Right renal cortex interstitium (tissue), 3 donors: Measurements from ENCODE around the gene DCUN1D2. TPM values are rescaled to one million over a fixed set of nuclear protein-coding genes. Genes with fewer than 3 reads are reported as not detected.

Experiments
- DNase-seq, 3 donors: peaks; one replicate each; pipeline ENCODE4 v3.0.0-alpha.2; 2013; ENCODE audit warnings: low read depth in 3 of 3, low spot score in 2 of 3
- polyA plus RNA-seq, 3 donors: library from polyadenylated mRNA; unstranded; fragments of 120-200 nt; gene quantifications; one replicate each; pipeline ENCODE4 v1.2.1, GENCODE V29; 2013; ENCODE audit not compliant: insufficient read length in 3 of 3

DCUN1D2 gene
- polyA plus RNA-seq, 3 donors, result 17.2 to 19.7 (median 19.6) TPM

DNA sequence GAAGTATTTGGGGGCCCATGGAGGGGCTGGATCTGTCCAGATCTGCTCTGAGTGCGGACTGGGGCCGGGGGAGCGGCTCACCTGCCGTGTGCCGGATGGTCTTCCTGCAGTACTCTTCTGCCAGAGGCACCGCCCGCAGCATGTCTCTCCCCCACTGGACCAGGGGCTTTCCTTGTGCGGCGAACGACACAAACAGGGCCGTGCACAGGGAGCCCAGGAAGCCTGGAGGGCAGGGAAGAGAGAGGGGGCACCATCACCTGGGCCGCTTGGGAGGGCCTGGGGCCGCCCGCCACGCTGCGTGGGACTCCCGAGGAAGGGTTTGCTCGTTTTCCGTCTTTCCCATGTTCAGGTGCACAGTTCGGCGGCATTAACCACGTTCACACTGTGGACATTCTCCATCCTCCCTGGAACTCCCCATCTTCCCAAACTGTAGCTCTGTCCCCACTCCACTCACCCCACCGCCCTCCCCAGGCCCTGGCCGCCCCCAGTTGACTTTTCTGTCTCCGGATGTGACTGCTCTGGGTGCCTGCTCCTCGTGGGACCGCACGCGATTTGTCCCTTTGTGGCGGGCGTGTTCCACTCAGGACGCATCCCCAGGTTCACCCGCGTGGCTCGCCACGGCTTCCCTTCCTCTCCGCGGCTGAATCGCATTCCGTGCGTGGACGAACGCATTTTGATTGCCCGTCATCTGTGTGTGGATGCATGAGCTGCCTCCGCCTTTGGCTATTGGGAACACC, 61.5 kb downstream of the DCUN1D2 start:
- no peak for DNase-seq

DNA sequence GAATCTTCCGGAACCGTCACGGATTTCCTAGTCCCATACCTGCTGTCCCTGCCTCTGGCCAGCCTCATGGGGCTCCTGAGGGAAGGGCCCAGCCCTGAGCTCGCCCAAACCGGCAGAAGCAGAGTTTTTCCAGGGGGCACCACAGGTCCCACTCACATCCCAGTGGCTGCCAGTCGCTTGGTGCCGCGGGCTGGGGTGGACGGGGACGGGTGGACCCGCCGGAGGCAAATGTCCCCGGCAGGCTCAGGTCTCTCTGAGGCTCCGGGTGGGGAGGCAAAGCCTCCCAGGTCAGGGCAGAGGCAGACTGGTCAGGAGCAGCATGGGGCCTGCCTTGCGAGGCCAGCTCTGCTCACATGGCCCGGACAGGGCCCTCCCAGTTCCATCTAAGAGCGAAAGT, 62.0 kb downstream of the DCUN1D2 start:
- DNase-seq, result no peak

DNA sequence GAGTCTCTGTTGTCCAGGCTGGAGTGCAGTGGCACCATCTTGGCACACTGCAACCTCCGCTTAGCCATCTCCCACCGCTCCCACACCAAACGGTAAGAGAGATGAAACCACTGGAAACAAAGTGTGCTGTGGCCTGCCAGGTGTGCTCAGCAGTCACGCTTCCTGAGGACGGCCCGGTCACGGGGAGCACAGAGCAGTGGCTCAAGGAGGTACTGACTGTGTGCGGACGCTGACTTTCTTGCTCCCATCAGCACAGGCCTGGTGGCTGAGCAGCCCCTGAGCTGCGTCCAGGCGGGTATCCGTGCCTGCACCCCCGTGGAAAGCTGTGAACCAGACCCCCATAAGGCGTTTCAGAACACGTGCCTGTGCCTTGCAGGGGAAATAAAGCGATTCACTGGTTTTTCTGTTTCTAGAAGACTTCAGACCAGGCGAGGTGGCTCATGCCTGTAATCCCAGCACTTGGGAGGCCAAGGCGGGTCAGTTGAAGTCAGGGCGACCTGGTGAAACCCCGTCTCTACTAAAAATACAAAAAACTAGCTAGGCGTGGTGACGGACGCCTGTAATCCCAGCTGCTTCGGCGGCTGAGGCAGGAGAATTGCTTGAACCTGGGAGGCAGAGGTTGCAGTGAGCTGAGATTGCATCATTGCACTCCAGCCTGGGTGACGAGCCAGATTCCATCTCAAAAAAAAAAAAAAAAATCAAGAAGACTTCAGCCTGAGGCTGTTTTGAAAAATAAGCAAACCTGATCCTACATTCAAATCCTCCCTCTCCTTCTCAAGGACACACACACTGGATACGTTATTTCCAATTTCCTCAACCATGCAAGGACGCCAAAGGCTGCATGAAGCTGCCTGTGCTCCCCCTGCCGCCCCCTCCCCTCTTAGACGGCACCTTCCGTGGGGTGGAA, 62.7 kb downstream of the DCUN1D2 start:
- no peak for DNase-seq

DNA sequence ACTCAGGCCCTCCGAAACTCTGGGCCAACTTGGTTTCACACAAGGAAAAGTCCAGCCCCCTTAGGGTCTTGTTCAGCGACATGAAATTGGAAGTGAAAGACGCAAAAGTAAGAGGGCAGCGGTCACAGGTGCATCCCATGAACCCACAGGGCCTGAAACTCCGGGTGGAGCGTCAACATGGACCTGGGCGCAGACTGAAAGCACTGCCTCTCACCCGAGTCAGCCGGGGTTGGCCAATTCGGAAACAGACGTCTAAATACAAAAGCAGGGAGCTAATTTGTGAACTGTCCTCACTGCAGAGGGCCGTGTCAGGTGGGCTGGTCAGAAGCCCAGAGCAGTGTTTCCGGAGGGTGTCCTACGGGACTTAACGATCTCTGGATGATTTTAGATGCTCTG, 63.9 kb downstream of the DCUN1D2 start:
- DNase-seq, result no peak

DNA sequence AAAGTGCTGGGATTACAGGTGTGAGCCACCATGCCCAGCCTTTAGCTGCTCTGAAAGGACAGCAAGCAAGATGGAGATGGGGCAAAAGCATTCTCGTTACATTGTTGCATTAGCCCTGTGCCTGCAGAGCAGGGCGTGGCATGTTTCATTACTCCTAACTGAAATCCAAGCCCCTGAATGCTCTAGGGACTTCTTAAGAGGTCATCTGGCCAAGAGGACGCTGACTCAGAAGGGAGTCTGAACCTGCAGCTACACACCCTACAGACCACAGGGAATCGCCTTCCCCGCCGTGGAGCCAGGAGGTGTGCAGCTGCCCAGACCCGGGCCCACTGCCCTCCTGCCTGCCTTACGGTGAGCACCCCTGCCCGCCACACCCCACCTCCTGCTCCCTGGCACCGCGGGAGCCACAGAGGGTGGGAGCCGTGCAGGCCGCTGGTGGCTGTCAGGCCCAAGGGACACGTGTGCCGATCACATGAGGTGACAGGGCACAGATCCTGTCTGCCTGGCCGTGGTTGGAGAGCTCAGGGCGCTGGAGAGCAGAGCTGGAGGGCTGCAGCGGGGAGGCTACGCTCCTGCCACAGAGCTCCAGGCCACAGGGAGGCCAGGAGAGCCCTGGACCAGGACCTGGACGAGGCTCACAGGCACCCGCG, 64.4 kb downstream of the DCUN1D2 start:
- DNase-seq, result no peak

DNA sequence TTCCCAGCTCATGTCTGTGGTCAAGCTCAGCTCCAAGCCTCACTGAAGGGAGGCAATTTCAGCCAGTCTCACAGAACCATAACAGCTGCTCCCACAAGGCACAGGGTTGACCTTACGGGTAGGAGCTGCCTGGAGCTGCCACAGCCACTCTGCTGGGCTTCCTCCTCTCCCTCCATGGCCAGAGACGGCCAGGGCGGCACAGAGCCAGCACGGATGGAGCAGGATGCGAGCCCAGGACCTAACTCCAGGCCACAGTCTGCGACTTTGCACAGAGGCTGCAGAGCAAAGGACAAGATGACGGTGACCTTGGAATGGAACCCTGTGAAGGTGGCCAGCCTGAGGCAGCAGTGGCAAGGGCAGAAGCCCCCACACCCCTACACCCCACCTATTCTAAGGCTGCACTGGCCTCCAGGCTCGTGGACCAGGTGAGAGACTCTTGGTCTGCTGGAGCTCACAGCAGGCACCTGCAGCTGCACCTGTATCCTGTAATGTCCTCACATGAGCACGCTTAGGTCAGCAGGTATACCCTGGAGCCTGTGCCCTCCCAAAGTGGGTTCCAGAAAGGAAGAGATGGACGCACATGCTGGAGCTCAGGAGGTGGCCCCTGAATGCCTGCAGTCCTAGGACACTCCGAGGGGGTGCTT, 66.9 kb downstream of the DCUN1D2 start:
- no peak for DNase-seq

DNA sequence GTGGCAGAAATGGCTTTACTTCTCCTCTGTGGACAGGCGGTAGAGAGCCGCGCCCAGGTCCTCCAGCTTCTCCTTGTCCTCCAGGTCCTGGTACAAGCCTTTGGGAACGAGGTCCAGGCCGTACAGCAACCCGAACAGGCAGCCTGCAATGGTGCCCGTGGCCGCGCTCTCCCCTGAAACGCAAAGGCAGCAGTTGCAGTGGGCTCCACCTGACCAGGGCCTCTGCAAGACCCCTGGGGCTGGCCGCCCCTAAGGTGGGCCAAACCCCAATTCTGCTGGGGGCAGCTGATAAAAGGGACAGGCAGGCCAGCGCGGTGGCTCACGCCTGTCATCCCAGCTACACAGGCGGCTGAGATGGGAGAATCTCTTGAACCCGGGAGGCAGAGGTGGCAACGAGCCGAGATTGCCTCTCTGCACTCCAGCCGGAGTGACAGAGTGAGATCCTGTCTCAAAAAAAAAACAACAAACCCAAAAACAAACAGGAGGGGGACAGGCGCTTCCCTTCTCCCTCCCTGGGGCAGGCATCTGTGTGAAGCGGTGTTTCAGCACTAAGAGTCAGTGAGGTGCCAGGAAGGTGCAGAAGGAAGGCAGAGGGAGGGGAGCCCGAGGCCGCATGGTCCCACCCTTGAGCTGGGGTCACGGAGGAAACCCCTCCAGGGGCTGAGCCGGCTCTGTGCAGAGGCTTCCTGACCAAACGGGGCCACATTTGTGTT, 67.5 kb downstream of the DCUN1D2 start:
- no peak for DNase-seq

DNA sequence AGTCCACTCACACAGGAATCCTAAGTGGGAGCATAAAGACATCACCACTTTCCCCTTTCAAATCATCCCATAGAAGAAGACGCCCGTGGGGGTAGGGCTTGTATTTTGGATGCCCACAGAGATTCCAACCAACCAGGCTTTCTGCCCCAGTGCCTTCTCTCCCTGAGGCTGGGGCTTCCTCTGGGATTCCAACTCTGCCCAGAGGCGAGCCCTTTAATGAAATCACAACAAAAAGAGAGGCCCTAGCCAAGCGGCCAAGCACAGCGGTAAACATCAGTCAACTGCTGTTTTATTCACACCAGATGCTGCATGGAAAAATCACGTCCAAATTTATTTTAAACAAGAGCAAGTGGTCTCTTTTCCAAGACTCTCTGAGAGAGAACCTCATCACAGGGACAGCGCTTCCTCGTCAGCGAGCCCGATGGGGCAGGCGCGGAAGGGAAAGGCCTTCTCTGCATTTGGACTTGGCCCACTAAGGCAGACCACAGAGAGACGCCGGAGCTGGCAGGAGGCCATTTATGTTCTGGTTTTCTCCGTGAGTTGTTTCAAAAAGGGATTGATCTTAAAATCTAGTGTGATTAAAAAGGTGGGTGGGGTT, 68.7 kb downstream of the DCUN1D2 start:
- DNase-seq, result no peak

DNA sequence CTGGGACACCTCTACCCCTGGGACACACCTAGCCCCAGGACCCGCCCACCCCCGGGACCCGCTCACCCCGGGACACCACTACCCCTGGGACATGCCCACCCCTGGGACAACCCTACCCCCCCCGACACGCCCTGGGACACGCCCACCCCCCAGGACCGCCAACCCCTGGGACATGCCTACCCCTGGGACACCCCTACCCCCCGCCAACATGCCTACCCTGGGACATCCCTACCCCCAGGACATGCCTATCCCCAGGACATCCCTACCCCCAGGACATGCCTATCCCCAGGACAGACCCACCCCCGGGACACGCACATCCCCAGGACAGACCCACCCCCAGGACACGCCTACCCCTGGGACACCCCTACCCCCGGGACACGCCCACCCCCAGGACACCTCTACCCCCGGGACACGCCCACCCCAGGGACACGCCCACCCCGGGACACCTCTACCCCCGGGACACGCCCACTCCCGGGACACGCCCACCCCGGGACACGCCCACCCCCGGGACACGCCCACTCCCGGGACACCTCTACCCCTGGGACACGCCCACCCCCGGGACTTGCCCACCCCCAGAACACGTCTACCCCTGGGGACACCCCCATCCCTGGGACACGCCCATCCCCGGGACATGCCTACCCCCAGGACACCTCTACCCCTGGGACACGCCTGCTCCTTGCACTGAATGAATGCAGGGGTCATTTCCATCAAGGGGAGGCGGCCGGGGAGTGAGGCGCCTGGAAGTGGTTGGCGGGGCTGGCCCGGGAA, 69.5 kb downstream of the DCUN1D2 start:
- DNase-seq, result no peak

DNA sequence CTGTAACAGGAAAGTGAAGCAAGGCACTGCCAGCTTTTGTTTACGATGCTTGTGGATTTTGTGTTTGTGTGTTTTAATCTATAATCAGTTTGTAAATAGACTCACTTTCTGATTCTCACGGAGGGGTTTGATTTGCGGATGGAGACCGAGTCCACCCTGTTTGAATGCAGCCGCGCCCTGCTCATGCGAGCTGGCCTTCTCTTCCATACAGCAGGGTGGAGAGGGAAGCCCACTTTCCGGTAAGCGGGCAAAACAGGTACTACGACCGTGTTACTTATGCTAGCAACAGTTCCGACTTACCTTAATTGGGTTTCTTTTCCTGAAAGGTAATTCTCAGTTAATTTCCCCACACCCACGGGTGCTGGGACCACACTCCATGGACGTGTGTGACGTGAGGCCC, 70.3 kb downstream of the DCUN1D2 start:
- DNase-seq, result no peak

DNA sequence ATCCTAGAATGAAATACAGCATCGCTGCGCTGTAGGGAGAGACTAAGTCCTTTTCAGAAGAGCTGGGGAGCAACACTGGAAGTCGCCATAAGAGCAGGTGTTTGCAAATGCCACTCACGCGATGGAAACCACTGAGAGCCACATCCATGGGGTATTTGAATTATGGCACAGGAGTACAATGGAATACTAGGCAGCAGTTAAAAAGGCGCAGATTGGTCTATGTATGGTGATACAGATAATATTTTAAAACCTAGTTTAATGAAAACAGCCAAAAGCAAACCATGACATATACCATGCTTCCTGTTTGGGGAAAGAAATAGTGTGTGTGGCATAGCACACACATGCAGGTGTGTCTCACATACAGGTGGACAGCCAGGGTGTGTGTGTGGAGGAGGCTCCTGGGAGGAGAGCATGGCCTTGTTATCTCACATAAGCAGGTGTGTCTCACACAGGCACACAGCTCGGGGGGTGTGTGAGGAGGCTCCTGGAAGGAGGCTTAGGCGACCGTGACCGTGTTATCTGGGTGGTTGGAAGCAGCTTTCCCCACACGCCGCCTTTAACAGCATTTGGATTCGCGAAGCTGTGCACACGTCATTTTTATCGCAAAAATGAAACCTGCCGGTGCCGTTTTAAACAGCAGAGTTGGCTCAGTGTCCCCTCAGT, 70.8 kb downstream of the DCUN1D2 start:
- DNase-seq, result no peak

DNA sequence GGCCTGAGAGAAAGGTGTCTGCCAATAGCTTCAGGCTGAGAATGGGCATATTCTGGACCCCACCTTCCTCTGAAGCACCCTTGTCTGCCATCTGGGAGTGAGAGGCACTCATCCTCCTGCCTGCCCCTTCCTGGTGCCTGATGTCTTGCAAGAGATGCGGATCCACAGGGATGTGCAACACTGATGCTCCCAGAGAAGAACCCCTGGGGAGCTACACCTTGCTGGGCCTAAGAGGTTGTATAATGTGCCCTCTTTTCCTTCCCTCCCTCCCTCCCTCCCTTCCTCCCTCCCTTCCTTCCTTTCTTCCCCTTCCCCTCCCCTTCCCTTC, 71.8 kb downstream of the DCUN1D2 start:
- no peak for DNase-seq

DNA sequence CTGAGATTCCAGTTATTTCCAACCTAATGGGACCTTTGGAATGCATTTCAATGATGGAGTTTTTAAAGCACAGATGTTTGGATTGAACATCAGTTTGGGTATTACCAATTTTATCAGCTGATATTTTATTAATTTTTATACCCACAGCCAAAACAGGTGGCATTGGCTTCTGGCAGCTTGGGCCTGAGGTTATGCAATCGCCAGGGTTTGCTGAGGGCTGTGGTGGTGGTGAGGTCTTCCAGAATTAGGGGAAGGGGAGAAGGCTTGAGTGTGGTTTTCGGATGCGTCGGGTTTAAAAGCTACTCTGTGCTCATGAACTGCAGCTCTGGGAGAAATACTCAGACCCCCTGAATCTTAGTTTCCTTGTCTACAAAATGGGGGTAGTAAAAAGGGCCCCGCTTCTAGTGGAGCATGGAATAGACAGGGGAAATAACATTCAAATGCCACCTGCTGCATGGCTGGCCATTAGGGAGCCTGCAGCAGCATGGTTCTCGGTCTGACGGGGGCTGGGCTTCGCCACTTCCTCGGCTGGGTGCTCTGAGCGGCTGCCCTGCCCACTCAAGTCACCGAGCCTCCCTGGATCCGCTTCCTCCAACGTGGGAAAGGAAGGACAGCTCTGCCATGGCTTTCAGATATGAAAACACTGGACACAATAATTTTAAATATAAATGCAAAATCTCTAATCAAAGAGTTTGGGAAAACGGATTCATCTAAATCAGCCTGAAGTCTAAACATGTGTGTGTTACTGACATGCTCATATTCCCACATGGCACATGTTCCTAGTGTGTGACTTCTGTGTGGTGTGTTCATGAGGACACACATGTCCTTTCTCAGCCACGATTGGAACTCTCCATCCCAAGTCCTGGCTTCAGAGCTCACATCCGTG, 72.4 kb downstream of the DCUN1D2 start:
- DNase-seq, result no peak

DNA sequence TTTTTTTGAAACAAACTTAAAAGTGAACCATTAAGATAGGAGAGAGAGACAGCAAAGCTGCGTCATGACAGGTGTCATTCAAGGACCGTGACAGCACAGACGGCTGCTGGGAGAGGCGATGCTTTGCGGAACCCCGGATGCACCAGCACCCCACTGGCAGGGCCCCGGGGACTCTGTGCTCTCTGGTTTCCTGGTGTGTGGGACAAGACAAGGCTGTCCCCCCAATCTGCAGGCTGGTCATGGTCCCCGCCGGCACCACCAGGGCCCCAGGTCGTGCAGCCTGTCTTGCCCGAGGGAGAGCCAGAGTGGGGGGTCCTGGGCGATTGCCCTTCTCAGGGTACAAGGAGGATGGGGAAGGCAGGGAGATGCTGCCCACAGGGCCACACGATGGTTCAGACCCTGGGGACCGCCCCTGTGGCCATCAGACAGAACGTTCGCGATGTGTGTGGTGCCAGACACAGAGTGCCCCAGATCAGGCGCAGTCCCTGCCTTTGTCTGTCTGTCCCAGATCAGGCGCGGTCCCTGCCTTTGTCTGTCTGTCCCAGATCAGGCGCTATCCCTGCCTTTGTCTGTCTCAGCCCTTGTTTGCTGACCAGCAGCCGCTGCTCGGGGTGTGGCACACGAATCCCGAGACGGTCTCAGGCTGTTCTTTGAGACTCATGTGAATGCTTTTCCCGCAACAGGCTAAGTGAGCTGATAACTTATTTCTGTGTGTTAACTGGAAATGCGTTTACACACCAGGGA, 73.3 kb downstream of the DCUN1D2 start:
- no peak for DNase-seq

DNA sequence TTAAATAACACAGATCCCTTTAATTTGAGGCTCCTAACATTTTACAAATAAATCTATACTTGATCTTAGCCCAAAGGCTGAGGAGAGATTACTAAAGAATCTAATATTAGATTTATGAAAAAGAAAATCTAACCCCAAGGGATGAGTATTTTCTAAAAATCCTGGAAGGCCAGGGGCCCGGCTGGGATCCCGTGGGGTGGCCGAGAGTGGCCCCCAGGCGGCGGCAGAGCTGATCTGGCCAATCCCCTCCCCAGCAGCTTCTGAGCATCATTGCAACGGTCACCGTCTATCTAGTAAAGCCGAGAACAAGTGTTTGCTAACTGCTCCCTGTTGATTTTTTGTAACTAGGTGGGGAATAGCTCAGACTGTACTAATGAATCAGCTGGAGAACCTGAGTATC, 74.7 kb downstream of the DCUN1D2 start:
- DNase-seq, result no peak

DNA sequence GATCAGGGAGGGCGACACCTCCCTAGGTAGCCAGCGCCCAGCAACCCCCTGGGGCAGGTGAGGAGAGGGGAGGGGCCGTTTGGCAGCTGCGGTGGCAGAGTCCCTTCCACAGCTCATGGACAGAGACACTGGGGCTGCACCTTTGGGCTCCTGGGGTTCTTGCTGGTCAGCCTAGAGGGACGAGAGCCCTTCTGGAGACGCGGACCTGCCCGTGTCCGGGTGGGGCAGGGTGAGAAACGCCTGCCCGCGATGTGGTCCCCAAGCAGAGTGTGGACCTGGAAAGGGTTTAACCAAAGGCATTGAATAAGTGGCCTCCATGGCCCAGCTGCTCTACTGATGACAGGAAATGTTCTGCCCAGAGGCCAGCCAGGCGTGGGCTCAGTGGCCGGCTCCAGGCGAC, 75.5 kb downstream of the DCUN1D2 start:
- no peak for DNase-seq

DNA sequence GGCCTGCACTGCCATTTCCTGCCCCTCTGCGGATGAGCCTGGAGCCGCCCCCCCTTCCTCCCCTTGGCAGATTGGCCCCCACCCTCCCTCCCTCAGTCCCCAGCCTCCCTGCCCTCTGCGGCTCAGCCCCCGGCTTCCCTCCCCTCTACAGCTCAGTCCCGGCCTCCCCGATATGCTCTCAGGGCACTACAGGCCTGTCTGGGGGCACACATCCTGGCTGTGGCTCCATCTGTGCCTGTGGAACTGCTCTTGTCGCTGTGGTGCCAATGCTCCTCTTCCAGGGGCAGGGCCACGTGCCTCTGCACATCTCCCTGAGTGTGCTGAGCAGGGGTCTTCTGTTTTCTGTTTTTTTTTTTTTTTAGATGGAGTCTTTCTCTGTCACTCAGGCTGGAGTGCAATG, 76.2 kb downstream of the DCUN1D2 start:
- no peak for DNase-seq
